ENCODE measurements around the gene BIN2.

Gene BIN2

DNA sequence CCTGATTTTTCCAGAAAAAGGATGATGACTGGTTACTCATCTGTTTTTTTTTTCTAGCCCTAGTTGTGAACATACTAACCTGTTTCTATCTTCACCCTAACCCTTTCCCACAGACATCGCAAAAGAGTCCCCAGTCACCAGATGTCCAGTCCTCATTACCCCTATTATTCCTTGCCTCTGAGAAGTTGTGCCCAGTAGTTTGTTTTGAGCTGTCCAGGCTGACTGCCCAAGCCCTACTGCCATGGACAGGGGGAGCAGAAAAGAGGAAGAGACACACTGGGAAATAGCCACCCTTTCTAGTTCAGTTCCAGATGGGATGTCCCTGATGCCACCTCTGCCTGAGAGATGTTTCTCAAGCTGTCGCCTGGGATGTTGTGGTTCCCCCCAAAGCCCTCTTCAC, 36.3 kb upstream of the BIN2 start:
- Histone ChIP-seq H3K9me3 (ENCODE audit: low read length) (no peaks in the 10 kb centered on the region), H3K36me3 (ENCODE audit: insufficient read depth, low read length) (no peaks in the 10 kb centered on the region), H3K4me3 (ENCODE audit: low read length) (no peak overlapping the region), H3K4me1 (ENCODE audit: insufficient read depth, low read length) (no peaks in the 10 kb centered on the region), H3K27me3 (ENCODE audit: insufficient read depth, low read length) (peaks cover 8% of the 10 kb centered on the region), H2AFZ (ENCODE audit: low read depth, low read length) (no peak overlapping the region)

DNA sequence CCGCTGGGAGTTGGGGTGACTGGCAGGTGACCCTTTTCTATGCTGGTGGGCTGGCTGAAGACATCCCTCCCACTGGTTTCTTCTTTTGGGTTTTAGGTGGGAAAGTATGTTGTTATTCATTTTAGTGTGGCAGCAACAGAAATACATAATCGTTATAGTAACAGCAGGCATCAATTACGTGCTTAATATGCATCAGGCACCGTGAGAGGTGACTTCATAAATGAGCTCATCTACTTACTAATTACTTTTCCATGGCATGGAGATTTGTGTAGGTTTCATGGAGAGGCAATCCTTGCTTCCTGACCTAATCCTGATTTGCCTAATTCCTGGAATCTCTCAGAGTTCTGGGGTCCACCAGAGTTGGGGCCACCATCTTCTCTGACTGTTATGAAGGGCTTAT, 35.9 kb upstream of the BIN2 start:
- Histone ChIP-seq H2AFZ (ENCODE audit: low read depth, low read length) (no peak overlapping the region), H3K4me3 (ENCODE audit: low read length) (no peak overlapping the region), H3K36me3 (ENCODE audit: insufficient read depth, low read length) (no peaks in the 10 kb centered on the region), H3K9me3 (ENCODE audit: low read length) (no peaks in the 10 kb centered on the region), H3K4me1 (ENCODE audit: insufficient read depth, low read length) (no peaks in the 10 kb centered on the region), H3K27me3 (ENCODE audit: insufficient read depth, low read length) (peaks cover 8% of the 10 kb centered on the region)

DNA sequence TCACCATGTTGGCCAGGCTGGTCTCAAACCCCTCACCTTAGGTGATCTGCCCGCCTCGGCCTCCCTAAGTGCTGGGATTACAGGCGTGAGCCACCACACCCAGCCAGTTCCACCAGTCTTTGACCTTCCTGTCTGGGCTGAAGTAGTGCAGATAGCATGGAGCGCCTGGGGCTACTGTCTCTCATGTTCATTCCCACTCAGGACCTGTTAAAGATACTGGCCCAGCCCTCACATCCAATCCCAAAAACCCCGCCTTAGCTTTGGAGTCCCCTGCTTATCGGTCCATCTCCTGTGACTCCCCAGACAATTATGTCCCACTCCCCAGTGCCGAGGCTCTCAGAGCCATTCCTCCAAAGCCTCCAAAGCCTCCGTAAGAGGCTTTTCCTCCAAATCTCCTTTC, 34.5 kb upstream of the BIN2 start:
- Histone ChIP-seq H3K4me3 (ENCODE audit: low read length) (no peak overlapping the region), H3K27me3 (ENCODE audit: insufficient read depth, low read length) (peaks cover 4% of the 10 kb centered on the region), H3K9me3 (ENCODE audit: low read length) (no peaks in the 10 kb centered on the region), H3K4me1 (ENCODE audit: insufficient read depth, low read length) (no peaks in the 10 kb centered on the region), H2AFZ (ENCODE audit: low read depth, low read length) (no peak overlapping the region), H3K36me3 (ENCODE audit: insufficient read depth, low read length) (no peaks in the 10 kb centered on the region)

DNA sequence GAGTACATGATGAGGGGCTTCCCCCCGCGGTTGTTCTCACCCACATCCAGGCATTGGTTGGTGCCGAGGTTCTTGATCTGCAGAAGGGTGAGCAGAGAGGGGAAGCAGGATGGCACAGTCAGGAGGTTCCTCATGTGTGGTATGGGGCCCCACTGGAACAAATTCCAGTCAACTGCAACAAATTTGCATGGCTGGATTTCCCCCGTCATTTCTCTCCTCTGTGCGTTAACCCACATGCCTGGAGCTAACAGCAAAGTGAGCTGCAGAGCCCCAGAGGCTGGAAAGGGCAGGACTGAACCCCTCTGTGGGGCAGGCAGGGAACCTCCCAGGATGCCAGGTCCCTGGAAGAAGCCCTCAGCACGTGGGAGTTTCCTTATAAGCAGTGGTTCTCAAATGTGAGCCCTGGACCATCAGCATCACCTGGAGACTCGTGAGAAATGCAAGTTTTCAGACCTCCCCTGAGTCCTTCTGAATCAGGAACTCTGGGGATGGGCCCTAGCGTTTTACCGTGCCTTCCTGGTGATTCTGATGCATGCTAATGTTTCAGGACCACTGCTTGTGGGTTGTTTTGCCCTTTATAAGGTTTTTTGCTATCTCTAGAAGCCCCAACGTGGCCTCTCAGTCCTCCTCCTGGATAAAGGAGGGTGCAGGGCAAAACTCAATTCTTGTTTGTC, 33.5 kb upstream of the BIN2 start:
- no peaks in the 10 kb centered on the region for H3K9me3 ChIP-seq (ENCODE audit: low read length)
- no peak overlapping the region for H2AFZ ChIP-seq (ENCODE audit: low read depth, low read length)
- H3K36me3 ChIP-seq (ENCODE audit: insufficient read depth, low read length), result no peaks in the 10 kb centered on the region
- H3K27me3 ChIP-seq (ENCODE audit: insufficient read depth, low read length), result peaks cover 4% of the 10 kb centered on the region
- no peaks in the 10 kb centered on the region for H3K4me1 ChIP-seq (ENCODE audit: insufficient read depth, low read length)
- H3K4me3 ChIP-seq (ENCODE audit: low read length), result no peak overlapping the region

DNA sequence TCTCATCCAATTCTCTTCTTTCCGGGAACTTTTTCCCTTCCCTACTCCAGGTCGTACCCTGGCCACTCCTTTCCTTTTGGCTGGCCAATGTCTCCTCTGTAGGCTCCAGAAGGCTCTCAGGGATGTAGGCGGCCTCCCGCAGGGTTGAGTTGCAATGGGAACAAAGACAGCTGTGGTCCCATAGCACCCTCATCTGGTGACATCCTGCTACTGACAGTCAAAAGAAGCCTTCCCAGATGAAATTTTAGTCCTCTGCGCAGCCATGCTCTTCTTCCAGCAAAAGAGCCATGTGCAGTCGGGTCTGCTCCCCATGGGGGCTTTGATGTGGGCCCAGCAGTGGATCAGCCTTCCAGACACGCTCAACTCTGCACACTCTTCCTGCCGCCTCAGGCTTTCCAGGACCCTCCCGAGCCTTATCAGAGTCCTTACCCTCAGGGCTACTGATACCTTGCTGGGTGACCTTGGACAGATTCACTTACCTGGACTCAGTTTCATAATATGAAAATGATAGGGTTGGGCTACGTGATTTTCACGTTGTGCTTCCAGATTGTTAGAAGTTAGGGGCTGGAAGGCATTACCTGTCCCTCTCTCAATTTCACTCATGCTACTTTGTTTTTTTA, 28.0 kb upstream of the BIN2 start:
- Histone ChIP-seq H3K36me3 (ENCODE audit: insufficient read depth, low read length) (no peaks in the 10 kb centered on the region), H3K9me3 (ENCODE audit: low read length) (no peaks in the 10 kb centered on the region), H3K4me3 (ENCODE audit: low read length) (no peak overlapping the region), H3K27me3 (ENCODE audit: insufficient read depth, low read length) (no peaks in the 10 kb centered on the region), H3K4me1 (ENCODE audit: insufficient read depth, low read length) (no peaks in the 10 kb centered on the region), H2AFZ (ENCODE audit: low read depth, low read length) (no peak overlapping the region)

DNA sequence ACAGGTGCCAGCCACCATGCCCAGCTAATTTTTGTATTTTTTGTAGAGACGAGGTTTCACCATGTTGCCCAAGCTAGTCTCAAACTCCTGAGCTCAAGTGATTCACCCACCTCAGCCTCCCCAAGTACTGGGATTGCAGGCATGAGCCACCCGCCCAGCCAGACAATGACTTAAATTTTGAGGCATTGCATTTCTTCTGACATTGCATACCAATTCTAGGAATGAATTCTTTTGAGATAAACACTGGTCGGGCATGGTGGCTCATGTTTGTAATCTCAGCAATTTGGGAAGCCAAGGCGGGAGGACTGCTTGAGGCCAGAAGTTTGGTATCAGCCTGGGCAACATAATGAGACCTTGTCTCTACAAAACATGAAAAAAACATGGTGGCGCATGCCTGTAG, 25.1 kb upstream of the BIN2 start:
- Histone ChIP-seq H2AFZ (ENCODE audit: low read depth, low read length) (no peak overlapping the region), H3K27me3 (ENCODE audit: insufficient read depth, low read length) (no peaks in the 10 kb centered on the region), H3K9me3 (ENCODE audit: low read length) (no peaks in the 10 kb centered on the region), H3K4me3 (ENCODE audit: low read length) (no peak overlapping the region), H3K36me3 (ENCODE audit: insufficient read depth, low read length) (no peaks in the 10 kb centered on the region), H3K4me1 (ENCODE audit: insufficient read depth, low read length) (no peaks in the 10 kb centered on the region)

DNA sequence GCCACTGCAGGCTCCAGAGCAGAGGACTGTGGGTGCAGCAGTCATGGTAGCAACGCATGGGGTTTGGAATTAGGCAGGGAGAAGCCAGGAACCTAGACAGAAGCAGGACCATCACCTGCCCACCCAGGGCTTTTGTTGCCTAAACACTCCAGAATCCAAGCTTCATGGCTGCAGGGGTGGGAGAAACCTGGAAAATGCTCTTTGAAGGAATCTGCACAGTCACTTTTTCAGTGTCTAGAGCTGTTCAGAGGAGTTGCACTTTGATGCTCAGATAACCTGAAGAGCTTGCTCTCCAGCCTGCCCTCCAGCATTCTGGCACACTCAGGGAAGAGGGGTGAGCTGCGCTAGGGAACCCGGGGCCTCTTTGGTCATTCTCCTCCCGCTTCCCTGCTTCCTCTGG, 24.1 kb upstream of the BIN2 start:
- H3K4me1 ChIP-seq (ENCODE audit: insufficient read depth, low read length), result no peaks in the 10 kb centered on the region
- H3K36me3 ChIP-seq (ENCODE audit: insufficient read depth, low read length), result no peaks in the 10 kb centered on the region
- H3K4me3 ChIP-seq (ENCODE audit: low read length), result no peak overlapping the region
- H3K9me3 ChIP-seq (ENCODE audit: low read length), result no peaks in the 10 kb centered on the region
- H2AFZ ChIP-seq (ENCODE audit: low read depth, low read length), result no peak overlapping the region
- H3K27me3 ChIP-seq (ENCODE audit: insufficient read depth, low read length), result no peaks in the 10 kb centered on the region

DNA sequence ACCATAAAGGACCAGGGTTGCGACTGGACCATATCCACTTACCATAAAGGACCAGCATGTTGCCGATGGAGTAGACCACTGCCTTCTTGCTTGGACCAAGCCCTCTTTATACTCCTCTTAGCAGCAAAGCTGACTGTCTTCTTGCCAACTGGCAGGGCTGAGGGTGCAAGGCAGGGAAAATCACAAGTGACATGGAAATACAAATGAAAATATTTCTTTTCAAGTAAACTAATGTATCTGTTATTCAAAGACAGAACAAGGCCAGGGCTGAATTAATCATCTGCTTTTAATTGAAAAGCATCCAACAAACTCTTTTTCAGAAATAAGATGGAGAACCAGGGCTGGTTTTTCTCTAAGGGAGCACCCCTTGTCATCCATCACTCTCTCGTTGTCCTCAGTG, 22.6 kb upstream of the BIN2 start, which contains the start of gene CELA1:
Gene CELA1 (minus strand): TSS at position 99 of the 400 bp plus-strand sequence. CDS start 41 bp downstream, at position 58.
- Histone ChIP-seq H3K9me3 (ENCODE audit: low read length) (no peaks in the 10 kb centered on the region), H3K27me3 (ENCODE audit: insufficient read depth, low read length) (no peaks in the 10 kb centered on the region), H3K36me3 (ENCODE audit: insufficient read depth, low read length) (no peaks in the 10 kb centered on the region), H3K4me1 (ENCODE audit: insufficient read depth, low read length) (no peaks in the 10 kb centered on the region), H3K4me3 (ENCODE audit: low read length) (no peak within 1 kb of the TSS), H2AFZ (ENCODE audit: low read depth, low read length) (no peak within 1 kb of the TSS)

DNA sequence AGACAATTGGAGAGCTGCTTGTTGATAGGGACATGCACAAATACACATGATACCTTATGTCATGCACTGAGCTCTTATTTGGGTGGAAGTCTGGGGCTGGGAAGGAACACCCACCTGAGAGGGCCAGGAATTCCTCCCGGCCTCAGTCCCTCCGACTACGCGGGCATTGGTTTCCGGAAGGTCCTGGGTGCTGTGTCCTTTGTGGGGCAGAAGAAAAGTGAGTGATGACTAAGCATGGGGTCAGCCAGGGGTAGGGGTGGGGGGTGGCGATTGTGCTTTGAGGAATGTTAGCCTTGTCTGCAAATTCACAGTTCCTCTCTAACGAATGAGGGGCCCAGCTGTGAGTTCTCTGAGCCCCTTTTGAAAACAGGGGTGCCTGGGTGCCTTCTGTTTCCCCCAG, 21.7 kb upstream of the BIN2 start:
- Histone ChIP-seq H3K4me3 (ENCODE audit: low read length) (no peak overlapping the region), H3K9me3 (ENCODE audit: low read length) (no peaks in the 10 kb centered on the region), H3K27me3 (ENCODE audit: insufficient read depth, low read length) (no peaks in the 10 kb centered on the region), H3K4me1 (ENCODE audit: insufficient read depth, low read length) (peaks cover 2% of the 10 kb centered on the region), H2AFZ (ENCODE audit: low read depth, low read length) (no peak overlapping the region), H3K36me3 (ENCODE audit: insufficient read depth, low read length) (no peaks in the 10 kb centered on the region)

DNA sequence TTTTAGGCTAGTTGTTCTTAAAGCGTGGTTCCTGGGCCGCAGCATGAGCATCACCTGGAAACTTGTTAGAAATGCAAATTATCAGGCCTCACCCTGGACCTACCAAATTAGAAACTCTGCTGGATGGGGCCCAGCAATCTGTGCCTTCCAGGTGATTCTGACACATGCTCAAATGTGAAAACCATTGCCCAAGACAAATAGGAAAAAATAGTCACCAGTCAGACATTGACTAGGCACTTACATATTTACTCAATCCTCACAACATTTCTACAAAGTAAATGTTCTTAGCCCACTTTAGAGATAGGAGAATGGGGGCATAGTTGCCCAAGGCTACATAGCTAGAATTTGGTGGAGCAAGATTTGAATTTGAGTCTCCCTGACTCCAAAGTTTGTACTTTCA, 19.2 kb upstream of the BIN2 start:
- Histone ChIP-seq H2AFZ (ENCODE audit: low read depth, low read length) (no peak overlapping the region), H3K36me3 (ENCODE audit: insufficient read depth, low read length) (no peaks in the 10 kb centered on the region), H3K4me1 (ENCODE audit: insufficient read depth, low read length) (peaks cover 2% of the 10 kb centered on the region), H3K4me3 (ENCODE audit: low read length) (no peak overlapping the region), H3K9me3 (ENCODE audit: low read length) (no peaks in the 10 kb centered on the region), H3K27me3 (ENCODE audit: insufficient read depth, low read length) (no peaks in the 10 kb centered on the region)

DNA sequence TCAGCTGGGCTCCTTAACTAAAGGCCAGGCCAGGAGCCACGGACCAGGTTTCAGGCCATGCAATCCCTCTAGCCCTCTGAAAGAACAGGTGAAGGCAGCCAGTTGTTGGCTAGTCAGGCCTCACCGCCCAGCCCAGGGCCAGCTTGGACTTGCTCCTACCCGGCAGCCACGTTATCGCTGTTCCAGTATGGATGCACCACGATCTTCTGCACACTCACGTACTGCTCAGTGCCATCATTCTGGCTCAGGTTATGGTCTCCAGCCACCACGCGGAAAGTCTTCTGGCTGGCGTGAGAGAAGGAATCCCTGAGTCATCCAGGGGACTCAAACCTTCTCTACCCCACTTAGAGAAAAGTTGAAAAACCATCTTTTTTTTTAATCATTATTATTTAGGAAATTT, 18.4 kb upstream of the BIN2 start:
- Histone ChIP-seq H3K36me3 (ENCODE audit: insufficient read depth, low read length) (no peaks in the 10 kb centered on the region), H3K4me3 (ENCODE audit: low read length) (no peak overlapping the region), H3K9me3 (ENCODE audit: low read length) (no peaks in the 10 kb centered on the region), H2AFZ (ENCODE audit: low read depth, low read length) (no peak overlapping the region), H3K4me1 (ENCODE audit: insufficient read depth, low read length) (peaks cover 2% of the 10 kb centered on the region), H3K27me3 (ENCODE audit: insufficient read depth, low read length) (no peaks in the 10 kb centered on the region)

DNA sequence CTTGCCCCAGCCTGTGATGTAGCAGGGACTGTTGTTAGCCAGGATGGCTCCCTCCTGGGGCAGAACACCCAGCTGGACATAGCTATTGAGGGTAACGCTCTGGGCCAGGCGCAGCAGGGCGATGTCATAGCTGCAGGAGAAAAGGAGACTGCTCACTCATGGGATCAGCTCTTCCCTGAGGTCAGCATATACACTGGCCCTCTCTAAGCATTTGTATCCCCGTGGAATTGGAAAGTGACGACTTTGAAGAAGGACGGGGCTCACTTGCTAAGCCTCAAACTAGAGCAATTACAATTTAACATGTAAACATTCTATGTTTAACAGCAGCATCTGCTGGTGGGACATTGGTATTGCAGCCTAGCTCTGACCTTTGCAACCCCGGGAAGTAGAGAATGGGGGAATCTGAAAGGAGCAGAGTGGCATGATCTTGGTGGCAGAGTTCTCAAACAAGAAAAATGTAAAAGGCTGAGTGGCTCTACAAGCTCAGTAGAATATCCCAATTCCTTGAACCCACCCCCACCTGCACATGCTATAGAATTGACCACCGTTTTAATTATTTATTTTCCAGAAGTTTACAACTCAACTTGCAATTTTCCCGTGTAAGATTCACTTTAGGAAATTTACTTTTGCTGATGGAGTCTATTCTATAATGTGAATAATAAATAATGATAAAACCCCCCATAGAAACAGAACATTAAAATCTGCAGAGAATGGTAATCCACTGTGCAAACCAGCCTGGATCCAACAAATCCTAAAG, 17.5 kb upstream of the BIN2 start:
- Histone ChIP-seq H3K4me3 (ENCODE audit: low read length) (no peak overlapping the region), H2AFZ (ENCODE audit: low read depth, low read length) (no peak overlapping the region), H3K4me1 (ENCODE audit: insufficient read depth, low read length) (peaks cover 2% of the 10 kb centered on the region), H3K36me3 (ENCODE audit: insufficient read depth, low read length) (no peaks in the 10 kb centered on the region), H3K9me3 (ENCODE audit: low read length) (no peaks in the 10 kb centered on the region), H3K27me3 (ENCODE audit: insufficient read depth, low read length) (no peaks in the 10 kb centered on the region)

DNA sequence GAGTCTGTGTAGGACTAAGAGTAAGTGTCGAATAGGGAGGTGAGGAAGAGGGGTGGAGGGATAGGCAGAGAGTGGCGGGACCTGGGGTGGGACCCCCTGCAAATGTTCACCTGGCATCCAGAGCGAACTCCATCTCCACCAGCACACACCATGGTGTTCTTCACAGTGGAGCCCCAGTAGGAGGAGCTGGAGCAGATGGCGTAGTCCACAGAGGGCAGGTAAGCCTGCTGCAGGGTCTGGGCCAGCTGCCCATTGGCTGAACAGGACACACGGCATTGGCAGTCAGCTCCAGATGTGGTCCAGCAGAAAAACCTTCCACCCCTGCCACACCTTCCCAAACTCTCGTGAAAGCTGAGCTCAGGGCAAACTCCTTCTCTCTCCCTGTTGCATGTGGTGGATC, 15.8 kb upstream of the BIN2 start:
- Histone ChIP-seq H3K4me3 (ENCODE audit: low read length) (no peak overlapping the region), H3K9me3 (ENCODE audit: low read length) (no peaks in the 10 kb centered on the region), H2AFZ (ENCODE audit: low read depth, low read length) (no peak overlapping the region), H3K4me1 (ENCODE audit: insufficient read depth, low read length) (peaks cover 2% of the 10 kb centered on the region), H3K36me3 (ENCODE audit: insufficient read depth, low read length) (no peaks in the 10 kb centered on the region), H3K27me3 (ENCODE audit: insufficient read depth, low read length) (peaks cover 2% of the 10 kb centered on the region)
